Activated CD8-positive, alpha-beta T cell treated with anti-CD3 and anti-CD28 coated beads for 36 hours (primary cell): ENCODE measurements around the gene HOXA1. TPM values are rescaled to one million over a fixed set of nuclear protein-coding genes. Genes with fewer than 3 reads are reported as not detected.

Experiments used
- ATAC-seq: fragments of 200-7000 bp; cut with Tn5 transposase; one replicate; pipeline ENCODE4 v1.10.0; 2021; ENCODE audit warnings: mild to moderate bottlenecking, moderate library complexity
- CTCF ChIA-PET: fragments of 350-600 bp; sonication (Branson Sonifier 250); formaldehyde crosslinking; loops from one replicate; lab custom pipeline; 2021; ENCODE audit warnings: antibody characterized with exemption; lab: Charles Lee
- POLR2A ChIA-PET: fragments of 350-600 bp; sonication (Branson Sonifier 250); formaldehyde crosslinking; loops from one replicate; lab custom pipeline; 2021; ENCODE audit warnings: antibody characterized with exemption; lab: Charles Lee
- DNase-seq: peaks from one replicate; pipeline ENCODE4 v3.0.0-alpha.2; 2020
- H3K27ac Mint-ChIP-seq: one replicate; pipeline ENCODE4 v1.8.0; 2021; ENCODE audit warnings: mild to moderate bottlenecking, mixed read lengths
- H3K27me3 Mint-ChIP-seq: one replicate; pipeline ENCODE4 v1.8.0; 2021; ENCODE audit warnings: mixed read lengths
- H3K36me3 Mint-ChIP-seq: one replicate; pipeline ENCODE4 v1.8.0; 2021; ENCODE audit warnings: low read depth, mixed read lengths
- H3K4me1 Mint-ChIP-seq: one replicate; pipeline ENCODE4 v1.8.0; 2021; ENCODE audit warnings: low read depth, mixed read lengths
- H3K4me3 Mint-ChIP-seq: one replicate; pipeline ENCODE4 v1.8.0; 2021; ENCODE audit warnings: mild to moderate bottlenecking, moderate library complexity, mixed read lengths
- H3K9me3 Mint-ChIP-seq: one replicate; pipeline ENCODE4 v1.8.0; 2021; ENCODE audit warnings: mixed read lengths
- CTCF ChIP-seq: fragments of 200-600 bp; IDR thresholded peaks from one replicate; pipeline ENCODE4 v1.8.0; 2022; ENCODE audit warnings: antibody characterized with exemption, mild to moderate bottlenecking
- intact Hi-C: fragments of 100-400 bp; cut with micrococcal nuclease; formaldehyde crosslinking; loops from one replicate; pipeline ENCODE4 v1.10.0; 2022
- total RNA-seq, 2 experiments: library from RNA; stranded (reverse); gene quantifications; one replicate each; pipeline ENCODE4 v1.2.3, GENCODE V29; 2021

Gene HOXA1
- total RNA-seq, 2 experiments from 2014 or later, result 0.25 TPM

GRCh38 chr7:27121684-27122076 is 25.9 kb upstream of the HOXA1 start:
- DNase-seq (no peak), ATAC-seq (no peak)
- no peaks in the 10 kb centered on the region for H3K9me3 Mint-ChIP-seq

GRCh38 chr7:27119412-27119911 is 23.7 kb upstream of the HOXA1 start:
- ATAC-seq, result no peak
- no peaks in the 10 kb centered on the region for H3K27me3 Mint-ChIP-seq

More at GRCh38 chr7:27121684-27122076, 25.9 kb upstream of the HOXA1 start:
- no peak overlapping the region for H3K4me3 Mint-ChIP-seq
- H3K36me3 Mint-ChIP-seq, result no peaks in the 10 kb centered on the region
- ChIA-PET CTCF (no interaction called here), POLR2A (interaction anchor here (0.6 kb wide), 1 partner anchor 14 kb away, joined by 3 read pairs; no protein-coding TSS in a partner anchor)
- intact Hi-C loops, result no loop called here
- no peaks in the 10 kb centered on the region for H3K4me1 Mint-ChIP-seq
- TF ChIP-seq CTCF, result no peak
- H3K27me3 Mint-ChIP-seq, result peaks cover 7% of the 10 kb centered on the region
- no peak overlapping the region for H3K27ac Mint-ChIP-seq

GRCh38 chr7:27118580-27118979 is 22.8 kb upstream of the HOXA1 start:
- intact Hi-C loops, result no loop called here
- CTCF ChIA-PET, result interaction anchor here (1.0 kb wide), 1 partner anchor 32 kb away, joined by 3 read pairs; no protein-coding TSS in a partner anchor
- H3K4me3 Mint-ChIP-seq, result no peak overlapping the region

More at GRCh38 chr7:27119412-27119911, 23.7 kb upstream of the HOXA1 start:
- no peak for TF ChIP-seq CTCF
- Mint-ChIP-seq H3K36me3 (no peaks in the 10 kb centered on the region), H3K27ac (no peak overlapping the region), H3K4me1 (no peaks in the 10 kb centered on the region), H3K4me3 (no peak overlapping the region), H3K9me3 (no peaks in the 10 kb centered on the region)
- intact Hi-C loops, result no loop called here
- ChIA-PET CTCF (interaction anchor here (1.0 to 1.2 kb wide), 2 partner anchors 14 to 452 kb away, joined by 3 read pairs; no protein-coding TSS in a partner anchor), POLR2A (interaction anchor here (0.6 kb wide), 1 partner anchor 692 kb away, joined by 3 read pairs; no protein-coding TSS in a partner anchor)
- no peak for DNase-seq

GRCh38 chr7:27117887-27118491 is 22.2 kb upstream of the HOXA1 start:
- no peak overlapping the region for H3K4me3 Mint-ChIP-seq
- H3K27me3 Mint-ChIP-seq, result no peaks in the 10 kb centered on the region
- ATAC-seq (no peak), DNase-seq (no peak)
- H3K27ac Mint-ChIP-seq, result no peak overlapping the region
- no peaks in the 10 kb centered on the region for H3K4me1 Mint-ChIP-seq
- H3K9me3 Mint-ChIP-seq, result no peaks in the 10 kb centered on the region
- no peaks in the 10 kb centered on the region for H3K36me3 Mint-ChIP-seq
- intact Hi-C loops, result no loop called here
- no peak for TF ChIP-seq CTCF
- POLR2A ChIA-PET, result no interaction called here
- CTCF ChIA-PET, result interaction anchor here (0.8 to 1.0 kb wide), 2 partner anchors 33 to 43 kb away, joined by 3 read pairs; no protein-coding TSS in a partner anchor

More at GRCh38 chr7:27118580-27118979, 22.8 kb upstream of the HOXA1 start:
- Mint-ChIP-seq H3K36me3 (no peaks in the 10 kb centered on the region), H3K27ac (no peak overlapping the region), H3K9me3 (no peaks in the 10 kb centered on the region), H3K27me3 (no peaks in the 10 kb centered on the region), H3K4me1 (no peaks in the 10 kb centered on the region)
- DNase-seq (no peak), ATAC-seq (no peak)
- TF ChIP-seq CTCF, result no peak
- POLR2A ChIA-PET, result no interaction called here
